Stimulated activated naive CD4-positive, alpha-beta T cell (primary cell): ENCODE results near the gene HDAC5.

Experiments
- DNase-seq, 6 experiments: peaks; one replicate each; lab custom pipeline; 2025; lab: John Stamatoyannopoulos, UW

HDAC5 gene

GRCh38 chr17:44086364-44087311, 36.8 kb downstream of the HDAC5 start:
- DNase-seq = no peak

- no peak for DNase-seq
Measured at GRCh38 chr17:44085908-44086307, 37.5 kb downstream of the HDAC5 start.

GRCh38 chr17:44084921-44085320, 38.5 kb downstream of the HDAC5 start:
- no peak for DNase-seq

- DNase-seq = no peak
Measured at GRCh38 chr17:44084131-44084538, 39.3 kb downstream of the HDAC5 start.

GRCh38 chr17:44083250-44083849, 40.1 kb downstream of the HDAC5 start:
- DNase-seq = no peak

GRCh38 chr17:44082256-44082927, 41.0 kb downstream of the HDAC5 start:
- no peak for DNase-seq

- no peak for DNase-seq
Measured at GRCh38 chr17:44081681-44082080, 41.8 kb downstream of the HDAC5 start.

GRCh38 chr17:44079877-44080821, 43.3 kb downstream of the HDAC5 start:
- DNase-seq = no peak

- DNase-seq = no peak
Measured at GRCh38 chr17:44078412-44078811, 45.0 kb downstream of the HDAC5 start.

- DNase-seq = no peak
Measured at GRCh38 chr17:44077595-44077909, 45.9 kb downstream of the HDAC5 start.

GRCh38 chr17:44076716-44077594, 46.5 kb downstream of the HDAC5 start:
- no peak for DNase-seq

GRCh38 chr17:44075598-44076293, 47.7 kb downstream of the HDAC5 start:
- DNase-seq = no peak

GRCh38 chr17:44074911-44075285, 48.5 kb downstream of the HDAC5 start:
- DNase-seq = no peak

- DNase-seq = no peak
Measured at GRCh38 chr17:44074231-44074910, 49.1 kb downstream of the HDAC5 start.

- DNase-seq = no peak
Measured at GRCh38 chr17:44071772-44072171, 51.7 kb downstream of the HDAC5 start.

GRCh38 chr17:44071198-44071520, 52.3 kb downstream of the HDAC5 start:
- DNase-seq = no peak

- DNase-seq = peak; percentile 19 to 77 (median 56)
Measured at GRCh38 chr17:44070455-44071197, 52.8 kb downstream of the HDAC5 start, which contains the start of gene G6PC3. G6PC3 (plus strand) TSS chr17:44070735; CDS start chr17:44070966, 231 bp downstream.

- DNase-seq = no peak
Measured at GRCh38 chr17:44069974-44070454, 53.4 kb downstream of the HDAC5 start.

GRCh38 chr17:44067545-44067940, 55.9 kb downstream of the HDAC5 start:
- DNase-seq = no peak
